GM18868 (cell line): Measurements from ENCODE around the gene PRSS8.
A peak's percentile ranks its signal among the peaks of the same experiment; 100 is the strongest.

ENCODE experiments used
- ATAC-seq: cut with Tn5 transposase; IDR thresholded peaks from one replicate; pipeline ENCODE4 v1.9.1; 2021; ENCODE audit warnings: mild to moderate bottlenecking, moderate library complexity; ENCODE audit not compliant: unreplicated experiment

Gene PRSS8

GRCh38 chr16:31130336-31130891, 5.1 kb downstream of the PRSS8 start:
- ATAC-seq: no peak

GRCh38 chr16:31129568-31130335, 5.8 kb downstream of the PRSS8 start:
- no peak for ATAC-seq

- no peak for ATAC-seq
These were observed 6.6 kb downstream of the PRSS8 start for GRCh38 chr16:31128711-31129567.

- ATAC-seq: no peak
These were observed 8.3 kb downstream of the PRSS8 start for GRCh38 chr16:31127182-31127581.

GRCh38 chr16:31125844-31126243, 9.7 kb downstream of the PRSS8 start:
- no peak for ATAC-seq

GRCh38 chr16:31120129-31120528, 15.4 kb downstream of the PRSS8 start:
- no peak for ATAC-seq

GRCh38 chr16:31118223-31119155, 17.0 kb downstream of the PRSS8 start:
- ATAC-seq: no peak

- peak; percentile 93 for ATAC-seq
These were observed 17.9 kb downstream of the PRSS8 start, which contains the start of gene KAT8 for GRCh38 chr16:31117384-31118222. TSS of gene KAT8 (plus strand) at chr16:31117664. CDS start at chr16:31117682, 18 bp downstream.

- no peak for ATAC-seq
These were observed 21.1 kb downstream of the PRSS8 start for GRCh38 chr16:31114468-31114867.

GRCh38 chr16:31113121-31114120, 22.1 kb downstream of the PRSS8 start:
- ATAC-seq: no peak

GRCh38 chr16:31112711-31113110, 22.8 kb downstream of the PRSS8 start:
- ATAC-seq: no peak

- no peak for ATAC-seq
These were observed 23.6 kb downstream of the PRSS8 start for GRCh38 chr16:31111881-31112466.

GRCh38 chr16:31110106-31111034, 25.2 kb downstream of the PRSS8 start:
- ATAC-seq: no peak

GRCh38 chr16:31109622-31110021, 25.9 kb downstream of the PRSS8 start:
- ATAC-seq: no peak

GRCh38 chr16:31108794-31109558, 26.6 kb downstream of the PRSS8 start:
- no peak for ATAC-seq
